Mucosa of stomach (tissue), 1 donor: Measurements from ENCODE around the gene ZC3HAV1.
"Not testable (repeated sequence)": the region's sequence is repeated elsewhere in the genome, so short reads cannot be mapped to it uniquely, and the experiment has no call there.

Experiments
- H3K27me3 ChIP-seq: one replicate; pipeline ENCODE4 v1.7.0; 2013; ENCODE audit warnings: mild to moderate bottlenecking, low read length; ENCODE audit not compliant: control insufficient read depth, insufficient read depth
- H3K36me3 ChIP-seq: one replicate; pipeline ENCODE4 v1.7.0; 2013; ENCODE audit warnings: low read length; ENCODE audit not compliant: control insufficient read depth, insufficient read depth
- H3K4me1 ChIP-seq: one replicate; pipeline ENCODE4 v1.7.0; 2013; ENCODE audit warnings: mild to moderate bottlenecking, low read length; ENCODE audit not compliant: control insufficient read depth, insufficient read depth
- H3K4me3 ChIP-seq: one replicate; pipeline ENCODE4 v1.7.0; 2013; ENCODE audit warnings: low read length
- H3K9ac ChIP-seq: one replicate; pipeline ENCODE4 v1.7.0; 2013; ENCODE audit warnings: mild to moderate bottlenecking, low read length, moderate library complexity
- H3K9me3 ChIP-seq: one replicate; pipeline ENCODE4 v1.7.0; 2013; ENCODE audit warnings: mild to moderate bottlenecking, low read length, moderate library complexity; ENCODE audit not compliant: control insufficient read depth
- donor health status: Pancreatic carcinoma.

ZC3HAV1 gene

DNA sequence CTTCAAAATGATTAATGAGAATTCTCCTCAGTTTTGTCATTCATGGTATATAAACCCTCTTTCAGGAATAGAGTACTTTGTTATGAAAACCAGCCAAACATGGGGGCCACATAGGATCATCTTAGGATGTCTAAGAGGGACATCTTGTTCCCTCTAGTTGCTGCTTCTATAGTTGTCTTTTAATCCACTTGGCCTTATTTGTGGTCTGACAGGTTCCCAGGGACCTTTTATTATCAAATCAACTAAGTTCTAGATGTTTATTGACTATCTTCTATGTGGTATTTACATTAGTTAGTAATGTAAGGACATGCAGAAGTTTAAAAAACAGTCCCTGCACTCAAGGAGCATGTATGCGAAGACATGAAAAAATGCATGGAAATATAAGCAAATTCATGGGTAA, 1.6 kb upstream of the ZC3HAV1 start:
- Histone ChIP-seq H3K27me3 (no peaks in the 10 kb centered on the region), H3K9ac (no peak overlapping the region), H3K4me3 (no peak overlapping the region), H3K4me1 (peaks cover 5% of the 10 kb centered on the region), H3K36me3 (no peaks in the 10 kb centered on the region), H3K9me3 (no peaks in the 10 kb centered on the region)

DNA sequence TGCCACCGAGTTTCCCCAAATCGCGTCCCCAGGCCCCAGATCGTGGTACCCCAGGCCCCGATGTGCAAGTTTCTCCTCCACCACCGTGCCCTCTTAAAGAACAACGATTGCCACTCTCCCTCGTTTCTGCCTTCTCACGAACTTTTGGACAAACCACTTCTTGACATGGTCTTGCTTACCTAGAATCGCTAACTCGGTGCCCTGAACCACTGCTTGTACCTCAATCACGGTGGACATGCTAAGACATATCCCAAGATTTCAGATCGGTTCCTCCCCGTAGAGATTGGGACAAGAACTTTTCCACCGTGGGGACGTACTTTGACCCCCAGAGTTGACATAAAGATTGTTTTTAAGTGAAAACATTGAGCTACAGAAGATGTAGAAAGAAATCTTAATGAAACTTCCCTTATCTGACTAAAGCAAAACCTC, 477 bp upstream of the ZC3HAV1 start:
- Histone ChIP-seq H3K27me3 (no peaks in the 10 kb centered on the region), H3K4me1 (peaks cover 5% of the 10 kb centered on the region), H3K9me3 (no peaks in the 10 kb centered on the region), H3K36me3 (no peaks in the 10 kb centered on the region), H3K9ac (peak overlapping the region; percentile 90), H3K4me3 (peak overlapping the region; percentile 97)

DNA sequence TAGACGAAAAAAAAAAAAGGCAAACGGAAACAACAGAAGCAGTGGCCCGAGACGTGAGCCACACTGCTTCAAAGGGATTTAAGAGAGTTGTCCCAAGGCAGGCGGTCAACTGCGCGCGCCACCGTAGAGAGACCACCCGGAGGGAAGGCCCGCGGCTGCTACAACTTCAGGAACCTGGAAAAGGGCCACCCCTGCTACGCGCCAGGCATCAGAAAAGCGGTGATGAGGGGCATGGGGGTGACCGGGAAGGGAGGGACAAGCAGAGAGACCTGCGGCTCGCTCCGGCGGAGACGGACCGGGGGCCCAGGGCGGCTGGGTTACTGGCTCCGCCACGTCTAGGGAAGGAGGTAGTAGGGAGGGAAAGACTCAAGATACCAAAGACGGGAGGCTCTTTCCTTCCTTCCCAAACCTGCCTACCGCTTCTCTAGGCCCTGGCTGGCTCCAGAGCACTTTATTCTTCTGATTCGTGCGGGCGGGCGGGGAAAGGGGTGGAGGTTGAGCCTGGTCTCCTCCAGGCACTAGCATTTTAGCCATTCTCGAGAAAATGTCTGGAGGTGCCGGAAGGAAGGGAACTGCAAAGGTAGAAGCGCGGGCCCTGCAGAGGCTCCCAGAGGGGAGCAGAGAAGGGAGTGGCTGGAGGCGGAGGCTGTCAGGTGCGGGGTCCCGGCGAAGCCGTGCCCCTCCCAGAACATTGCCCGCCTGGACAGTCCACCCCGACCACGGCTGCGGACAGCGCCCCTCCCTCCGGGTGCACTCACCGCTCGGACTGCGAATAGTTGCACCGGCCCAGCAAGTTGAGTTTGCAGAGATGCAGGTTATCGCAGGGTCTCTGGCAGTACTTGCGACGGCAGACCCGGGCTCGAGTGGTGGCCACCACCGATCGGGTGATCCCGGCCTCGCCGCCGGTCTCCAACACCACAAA, 993 bp downstream of the ZC3HAV1 start:
- Histone ChIP-seq H3K36me3 (no peaks in the 10 kb centered on the region), H3K4me1 (peaks cover 5% of the 10 kb centered on the region), H3K9ac (peak overlapping the region; percentile 90), H3K9me3 (no peaks in the 10 kb centered on the region), H3K27me3 (no peaks in the 10 kb centered on the region), H3K4me3 (peak overlapping the region; percentile 97)

DNA sequence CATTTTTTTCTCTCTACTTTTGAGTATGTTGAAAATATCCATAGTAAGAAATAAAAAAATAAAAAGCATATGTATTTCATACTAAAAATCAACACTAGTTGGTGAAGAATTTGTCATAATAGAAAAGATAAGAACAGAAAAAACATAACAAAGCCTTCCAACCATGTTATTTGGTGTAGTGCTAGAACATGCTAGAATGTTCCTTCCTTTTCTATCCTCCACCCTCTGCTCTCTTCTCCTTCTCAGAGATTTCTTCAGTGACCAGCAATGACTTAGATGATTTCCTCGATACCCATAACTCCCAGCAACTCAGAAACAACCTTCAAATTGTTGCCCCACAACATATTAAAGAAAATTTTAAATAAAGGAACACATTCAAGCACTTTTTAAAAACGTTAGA, 2.6 kb downstream of the ZC3HAV1 start:
- Histone ChIP-seq H3K4me1 (peaks cover 5% of the 10 kb centered on the region), H3K4me3 (no peak overlapping the region), H3K36me3 (no peaks in the 10 kb centered on the region), H3K27me3 (no peaks in the 10 kb centered on the region), H3K9ac (no peak overlapping the region), H3K9me3 (no peaks in the 10 kb centered on the region)

DNA sequence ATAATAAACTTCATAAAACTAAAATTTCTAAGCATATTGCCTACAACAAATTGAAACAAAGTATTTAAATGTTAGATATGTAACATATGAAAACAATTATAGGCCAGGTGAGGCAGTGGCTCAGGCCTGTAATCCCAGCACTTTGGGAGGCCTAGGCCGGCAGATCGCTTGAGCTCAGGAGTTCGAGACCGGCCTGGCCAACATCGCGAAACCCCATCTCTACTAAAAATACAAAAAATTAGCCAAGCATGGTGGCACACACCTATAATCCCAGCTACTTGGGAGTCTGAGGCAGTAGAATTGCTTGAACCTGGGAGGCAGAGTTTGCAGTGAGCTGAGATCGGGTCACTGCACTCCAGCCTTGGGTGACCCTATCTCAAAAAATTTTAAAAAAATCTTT, 3.3 kb downstream of the ZC3HAV1 start:
- H3K9ac ChIP-seq, H3K9me3 ChIP-seq, H3K4me3 ChIP-seq, H3K27me3 ChIP-seq, H3K4me1 ChIP-seq, H3K36me3 ChIP-seq: not testable (repeated sequence)

DNA sequence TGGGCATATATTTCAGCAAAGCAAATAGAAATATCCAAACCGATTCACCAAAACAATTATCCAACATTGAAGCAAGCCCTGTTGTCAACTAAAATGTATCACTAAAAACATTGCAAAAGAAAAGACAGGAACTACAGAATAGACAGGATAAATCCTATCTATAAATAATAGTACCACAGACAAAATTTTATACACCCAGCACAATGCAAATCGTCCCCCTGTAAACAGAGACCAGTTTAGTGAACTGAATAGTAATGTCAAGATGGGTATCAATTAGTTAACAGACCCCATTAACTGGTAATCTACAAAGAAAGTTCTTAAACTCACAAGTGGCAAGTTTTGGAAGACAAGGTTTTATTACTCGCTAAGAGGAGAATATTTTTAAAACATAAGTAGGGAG, 4.0 kb downstream of the ZC3HAV1 start:
- Histone ChIP-seq H3K36me3 (no peaks in the 10 kb centered on the region), H3K4me3 (no peak overlapping the region), H3K9me3 (no peaks in the 10 kb centered on the region), H3K9ac (no peak overlapping the region), H3K27me3 (no peaks in the 10 kb centered on the region), H3K4me1 (no peaks in the 10 kb centered on the region)

DNA sequence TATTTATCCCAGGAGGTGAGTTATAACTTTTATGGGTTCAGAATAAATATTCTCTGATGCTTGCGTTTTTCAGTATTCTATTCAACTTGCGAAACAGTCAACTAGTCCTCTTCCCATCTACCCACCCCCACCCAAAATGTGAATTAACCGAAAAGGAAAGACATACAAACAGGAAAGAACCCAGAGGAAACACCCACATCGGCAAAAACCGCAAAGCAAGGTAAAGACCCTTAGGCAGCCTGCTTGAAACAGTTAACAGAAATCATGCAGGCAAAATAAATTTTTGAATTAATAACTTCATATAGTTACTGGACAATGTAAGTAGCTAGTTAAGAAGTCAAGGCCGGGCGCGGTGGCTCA, 5.4 kb downstream of the ZC3HAV1 start:
- H3K9ac ChIP-seq: no peak overlapping the region
- H3K4me3 ChIP-seq: no peak overlapping the region
- no peaks in the 10 kb centered on the region for H3K4me1 ChIP-seq
- no peaks in the 10 kb centered on the region for H3K36me3 ChIP-seq
- no peaks in the 10 kb centered on the region for H3K9me3 ChIP-seq
- no peaks in the 10 kb centered on the region for H3K27me3 ChIP-seq

DNA sequence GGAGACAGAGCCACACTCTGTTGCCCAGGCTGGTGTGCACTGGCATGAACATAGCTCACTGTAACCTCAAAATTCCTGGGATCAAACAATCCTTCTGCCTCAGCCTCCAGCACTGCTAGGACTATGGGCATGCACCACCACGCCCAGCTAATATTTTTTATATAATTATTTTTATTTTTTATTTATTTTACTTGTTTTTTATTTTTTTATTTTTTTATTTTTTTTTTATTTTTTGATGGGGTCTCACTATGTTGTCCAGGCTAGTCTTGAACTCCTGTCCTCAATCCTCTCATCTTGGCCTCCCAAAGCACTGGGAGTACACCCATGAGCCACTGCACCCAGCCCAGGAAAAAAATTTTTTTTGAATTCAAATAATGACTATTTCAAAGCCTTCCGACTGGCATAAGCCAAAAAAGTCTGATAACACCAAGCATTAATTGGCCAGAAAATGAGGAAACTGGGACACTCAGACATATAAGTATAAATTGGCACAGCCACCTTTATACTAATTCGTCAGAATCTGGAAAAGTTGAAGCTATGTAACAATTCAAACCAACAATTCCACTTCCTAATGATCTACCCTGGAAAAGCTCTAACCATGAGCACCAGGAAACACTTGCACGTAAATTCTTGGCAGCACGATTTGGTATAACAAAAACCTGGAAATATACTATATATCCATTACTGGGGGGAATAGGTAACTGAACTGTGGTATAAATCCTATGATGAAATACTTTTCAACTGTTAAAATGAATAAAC, 6.3 kb downstream of the ZC3HAV1 start:
- H3K9ac ChIP-seq: no peak overlapping the region
- H3K4me1 ChIP-seq: no peaks in the 10 kb centered on the region
- no peak overlapping the region for H3K4me3 ChIP-seq
- no peaks in the 10 kb centered on the region for H3K27me3 ChIP-seq
- no peaks in the 10 kb centered on the region for H3K36me3 ChIP-seq
- no peaks in the 10 kb centered on the region for H3K9me3 ChIP-seq

DNA sequence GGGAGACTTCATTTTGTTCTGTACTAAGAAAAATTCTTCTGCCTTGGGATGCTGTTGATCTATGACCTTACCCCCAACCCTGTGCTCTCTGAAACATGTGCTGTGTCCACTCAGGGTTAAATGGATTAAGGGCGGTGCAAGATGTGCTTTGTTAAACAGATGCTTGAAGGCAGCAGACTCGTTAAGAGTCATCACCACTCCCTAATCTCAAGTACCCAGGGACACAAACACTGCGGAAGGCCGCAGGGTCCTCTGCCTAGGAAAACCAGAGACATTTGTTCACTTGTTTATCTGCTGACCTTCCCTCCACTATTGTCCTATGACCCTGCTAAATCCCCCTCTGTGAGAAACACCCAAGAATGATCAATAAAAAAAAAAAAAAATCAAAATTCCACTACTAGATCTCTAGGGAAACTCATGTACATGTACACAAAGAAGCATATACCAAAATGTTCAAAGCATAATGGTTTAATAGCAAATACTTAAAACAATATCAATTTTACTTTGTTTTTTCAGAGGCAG, 7.8 kb downstream of the ZC3HAV1 start:
- not testable (repeated sequence) for H3K9ac ChIP-seq, H3K4me3 ChIP-seq, H3K9me3 ChIP-seq, H3K36me3 ChIP-seq, H3K4me1 ChIP-seq, H3K27me3 ChIP-seq

DNA sequence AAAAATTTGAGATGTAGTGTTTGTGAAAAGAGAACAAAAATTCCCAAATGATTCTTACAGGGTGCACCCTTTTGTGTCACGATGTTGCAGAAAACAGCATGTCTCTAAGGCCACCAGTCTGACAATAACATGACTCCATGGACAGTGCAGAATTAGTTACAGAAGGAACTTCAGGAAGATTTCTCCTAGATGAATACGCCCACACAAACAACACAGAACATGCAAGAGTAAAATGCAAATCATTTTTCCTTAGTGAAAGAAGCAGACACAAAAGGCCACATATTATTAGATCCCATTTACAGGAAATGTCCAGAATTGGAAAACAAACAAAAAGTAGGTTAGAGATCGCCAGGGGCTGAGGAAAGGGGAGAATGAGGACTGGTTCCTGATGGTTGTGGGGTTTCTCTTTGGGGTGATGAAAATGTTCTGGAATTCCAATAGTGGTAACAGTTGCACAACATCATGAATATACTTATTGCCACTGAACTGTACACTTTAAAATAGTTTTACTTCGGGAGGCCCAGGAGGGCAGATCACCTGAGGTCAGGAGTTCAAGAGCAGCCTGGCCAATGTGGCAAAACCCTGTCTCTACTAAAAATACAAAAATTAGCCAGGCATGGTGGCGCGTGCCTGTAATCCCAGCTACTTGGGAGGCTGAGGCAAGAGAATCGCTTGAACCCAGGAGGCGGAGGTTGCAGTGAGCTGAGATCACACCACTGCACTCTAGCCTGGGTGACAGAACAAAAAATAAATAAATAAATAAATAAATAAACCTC, 10.2 kb downstream of the ZC3HAV1 start:
- H3K4me3 ChIP-seq: no peak overlapping the region
- no peaks in the 10 kb centered on the region for H3K9me3 ChIP-seq
- no peaks in the 10 kb centered on the region for H3K27me3 ChIP-seq
- no peak overlapping the region for H3K9ac ChIP-seq
- H3K4me1 ChIP-seq: peaks cover 3% of the 10 kb centered on the region
- H3K36me3 ChIP-seq: no peaks in the 10 kb centered on the region

DNA sequence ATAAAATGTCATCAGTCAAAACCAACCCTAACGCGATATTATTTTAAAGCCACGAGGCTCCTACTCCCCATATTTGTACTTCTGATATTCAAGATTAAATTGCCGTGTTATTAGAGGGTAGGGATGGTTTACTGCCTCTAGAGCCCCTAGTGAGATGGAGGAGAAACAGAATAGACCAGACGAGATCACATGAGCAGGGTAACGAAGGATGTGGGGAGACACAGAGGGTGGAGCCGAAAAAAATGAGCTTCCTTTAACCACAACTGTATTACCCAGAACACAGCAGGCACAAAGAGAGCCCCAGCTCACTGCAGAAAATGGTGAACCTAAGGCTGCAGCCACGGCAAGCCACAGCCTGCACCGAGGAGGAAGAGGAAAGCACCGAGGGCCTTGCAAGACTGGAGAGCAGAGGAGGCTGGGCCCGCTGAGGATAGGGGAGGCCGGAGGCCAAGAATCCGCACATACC, 14.3 kb downstream of the ZC3HAV1 start:
- no peak overlapping the region for H3K9ac ChIP-seq
- H3K36me3 ChIP-seq: no peaks in the 10 kb centered on the region
- H3K4me1 ChIP-seq: peaks cover 3% of the 10 kb centered on the region
- no peaks in the 10 kb centered on the region for H3K27me3 ChIP-seq
- H3K4me3 ChIP-seq: no peak overlapping the region
- no peaks in the 10 kb centered on the region for H3K9me3 ChIP-seq
